A673 (cell line): ENCODE measurements around the gene XG. TPM values are rescaled to one million over a fixed set of nuclear protein-coding genes. Genes with fewer than 3 reads are reported as not detected.
"Not testable (repeated sequence)": the region's sequence is repeated elsewhere in the genome, so short reads cannot be mapped to it uniquely, and the experiment has no call there.

Experiments
- BruUV-seq: library from RNA; stranded (reverse); fragments of 400-500 nt; replicated peaks from 2 replicates; lab custom pipeline; 2021; lab: Mats Ljungman, UMichigan
- CTCF ChIA-PET: fragments of 300-600 bp; sonication (Branson Sonifier 250); formaldehyde crosslinking; loops from one replicate; lab custom pipeline; 2022; ENCODE audit warnings: antibody characterized with exemption; lab: Charles Lee
- POLR2A ChIA-PET: fragments of 300-600 bp; sonication (Branson Sonifier 250); formaldehyde crosslinking; loops from one replicate; lab custom pipeline; 2022; ENCODE audit warnings: antibody characterized with exemption; ENCODE audit not compliant: low non-redundant PET; lab: Charles Lee
- DNase-seq: peaks from one replicate; pipeline ENCODE4 v3.0.0-alpha.2; 2015; ENCODE audit warnings: low spot score
- H3K27ac ChIP-seq: fragments of 200-600 bp; sonication (generic); 2 replicates; pipeline ENCODE4 v1.5.1; 2016; ENCODE audit warnings: mixed run types, low read depth, mild to moderate bottlenecking, mixed read lengths, antibody characterized with exemption, low read length; ENCODE audit not compliant: poor library complexity, severe bottlenecking
- H3K27me3 ChIP-seq: fragments of 200-600 bp; sonication (generic); replicated peaks from 2 replicates; pipeline ENCODE4 v1.6.1; 2017; ENCODE audit warnings: mixed run types, low read depth, mild to moderate bottlenecking, mixed read lengths, antibody characterized with exemption, low read length; ENCODE audit not compliant: insufficient read depth, poor library complexity
- H3K36me3 ChIP-seq: fragments of 200-600 bp; sonication (generic); 2 replicates; pipeline ENCODE4 v1.6.1; 2016; ENCODE audit warnings: mixed run types, mild to moderate bottlenecking, mixed read lengths, antibody characterized with exemption, low read length; ENCODE audit not compliant: insufficient read depth, poor library complexity, severe bottlenecking
- H3K4me1 ChIP-seq: fragments of 200-600 bp; sonication (generic); 2 replicates; pipeline ENCODE4 v1.6.1; 2017; ENCODE audit warnings: mixed run types, mild to moderate bottlenecking, mixed read lengths, antibody characterized with exemption, low read length; ENCODE audit not compliant: insufficient read depth, poor library complexity, severe bottlenecking
- H3K4me3 ChIP-seq: fragments of 200-600 bp; sonication (generic); 2 replicates; pipeline ENCODE4 v1.5.1; 2016; ENCODE audit warnings: low read depth, mixed run types, mild to moderate bottlenecking, mixed read lengths, low read length; ENCODE audit not compliant: poor library complexity, severe bottlenecking
- H3K9me3 ChIP-seq: fragments of 200-600 bp; sonication (generic); 2 replicates; pipeline ENCODE4 v1.6.1; 2016; ENCODE audit warnings: mixed run types, low read depth, mild to moderate bottlenecking, mixed read lengths, antibody characterized with exemption, low read length; ENCODE audit not compliant: poor library complexity, severe bottlenecking
- EZH2 ChIP-seq: fragments of 200-600 bp; sonication (generic); IDR thresholded peaks from 2 replicates; pipeline ENCODE4 v1.6.1; 2017; ENCODE audit warnings: borderline replicate concordance, low read depth, mild to moderate bottlenecking, mixed read lengths, antibody characterized with exemption, low read length; ENCODE audit not compliant: poor library complexity, severe bottlenecking
- intact Hi-C: fragments of 100-400 bp; cut with micrococcal nuclease; formaldehyde crosslinking; loops from one replicate; pipeline ENCODE4 v1.10.0; 2022; ENCODE audit not compliant: unreplicated experiment
- total RNA-seq: library from RNA; stranded (reverse); gene quantifications from 2 replicates; pipeline ENCODE4 v1.2.3, GENCODE V29; 2021
- TF ChIP-seq, protein P1 (sequence below): fragments of 300-800, 200-600 bp; sonication (generic); conservative IDR thresholded peaks from 2 replicates; pipeline ENCODE4 v1.5.1; 2017; ENCODE audit warnings: low read depth, mild to moderate bottlenecking, antibody characterized with exemption, low read length, moderate library complexity, mixed read lengths

The XG gene
- total RNA-seq, 1 experiment from 2014 or later = 7.5 TPM

DNA sequence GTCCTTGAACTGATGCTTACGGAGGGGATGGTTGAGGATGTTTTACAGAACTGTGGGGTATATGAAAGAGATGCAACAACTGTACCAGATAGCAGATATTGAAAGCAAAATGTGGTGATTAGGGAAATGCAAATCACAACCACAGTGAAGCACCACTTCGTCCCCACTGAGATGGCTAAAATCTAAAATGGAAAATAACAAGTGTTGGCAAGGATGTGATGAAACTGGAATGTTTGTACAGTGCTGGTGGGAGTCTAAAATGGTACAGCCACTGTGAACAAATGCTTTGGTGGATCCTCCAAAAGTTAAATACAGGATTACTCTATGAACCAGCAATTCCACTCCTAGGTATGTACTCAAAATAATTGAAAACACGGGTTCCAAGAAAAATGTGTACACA is 22.9 kb downstream of the XG start:
- Histone ChIP-seq H3K4me3 (no peak overlapping the region), H3K9me3 (peaks cover 7% of the 10 kb centered on the region), H3K27me3 (no peaks in the 10 kb centered on the region), H3K4me1 (no peaks in the 10 kb centered on the region), H3K36me3 (no peaks in the 10 kb centered on the region), H3K27ac (no peak overlapping the region)
- POLR2A ChIA-PET = no interaction called here
- DNase-seq = no peak
- TF ChIP-seq, protein P1, sequence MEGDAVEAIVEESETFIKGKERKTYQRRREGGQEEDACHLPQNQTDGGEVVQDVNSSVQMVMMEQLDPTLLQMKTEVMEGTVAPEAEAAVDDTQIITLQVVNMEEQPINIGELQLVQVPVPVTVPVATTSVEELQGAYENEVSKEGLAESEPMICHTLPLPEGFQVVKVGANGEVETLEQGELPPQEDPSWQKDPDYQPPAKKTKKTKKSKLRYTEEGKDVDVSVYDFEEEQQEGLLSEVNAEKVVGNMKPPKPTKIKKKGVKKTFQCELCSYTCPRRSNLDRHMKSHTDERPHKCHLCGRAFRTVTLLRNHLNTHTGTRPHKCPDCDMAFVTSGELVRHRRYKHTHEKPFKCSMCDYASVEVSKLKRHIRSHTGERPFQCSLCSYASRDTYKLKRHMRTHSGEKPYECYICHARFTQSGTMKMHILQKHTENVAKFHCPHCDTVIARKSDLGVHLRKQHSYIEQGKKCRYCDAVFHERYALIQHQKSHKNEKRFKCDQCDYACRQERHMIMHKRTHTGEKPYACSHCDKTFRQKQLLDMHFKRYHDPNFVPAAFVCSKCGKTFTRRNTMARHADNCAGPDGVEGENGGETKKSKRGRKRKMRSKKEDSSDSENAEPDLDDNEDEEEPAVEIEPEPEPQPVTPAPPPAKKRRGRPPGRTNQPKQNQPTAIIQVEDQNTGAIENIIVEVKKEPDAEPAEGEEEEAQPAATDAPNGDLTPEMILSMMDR = no peak
- no peak for TF ChIP-seq EZH2
- intact Hi-C loops = no loop called here
- no TSS peak for BruUV-seq
- CTCF ChIA-PET = no interaction called here

DNA sequence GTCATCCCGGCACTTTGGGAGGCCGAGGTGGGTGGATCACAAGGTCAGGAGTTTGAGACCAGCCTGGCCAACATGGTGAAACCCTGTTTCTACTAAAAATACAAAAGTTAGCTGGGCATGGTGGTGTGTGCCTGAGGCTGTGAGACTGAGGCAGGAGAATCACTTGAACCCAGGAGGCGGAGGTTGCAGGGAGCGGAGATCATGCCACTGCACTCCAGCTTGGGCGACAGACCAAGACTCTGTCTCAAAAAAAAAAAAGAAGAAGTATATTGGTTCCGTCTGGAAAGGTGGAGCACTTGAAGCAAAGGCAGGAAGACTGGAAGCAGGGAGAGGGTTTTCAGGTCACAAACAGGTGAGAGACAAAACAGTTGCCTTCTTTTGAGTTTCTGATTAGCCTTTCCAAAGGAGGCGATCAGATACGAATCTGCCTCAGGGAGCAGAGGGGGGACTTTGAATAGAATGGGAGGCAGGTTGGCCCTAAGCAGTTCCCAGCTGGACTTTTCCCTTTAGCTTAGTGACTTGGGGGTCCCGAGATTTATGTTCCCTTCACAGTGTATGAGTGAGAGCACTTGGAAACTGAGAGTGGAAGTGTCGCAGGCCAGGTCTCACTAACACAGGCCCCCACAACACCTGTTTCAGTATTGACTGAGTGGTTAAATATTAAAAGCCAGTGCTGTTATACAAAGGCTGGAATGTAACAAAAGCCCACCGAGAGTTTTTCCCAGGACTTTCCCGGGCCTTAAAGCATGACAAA is 28.8 kb downstream of the XG start:
- POLR2A ChIA-PET, BruUV-seq, H3K36me3 ChIP-seq, CTCF ChIA-PET, H3K9me3 ChIP-seq, H3K27ac ChIP-seq, DNase-seq, H3K4me1 ChIP-seq, H3K4me3 ChIP-seq, intact Hi-C loops, H3K27me3 ChIP-seq: not testable (repeated sequence)

DNA sequence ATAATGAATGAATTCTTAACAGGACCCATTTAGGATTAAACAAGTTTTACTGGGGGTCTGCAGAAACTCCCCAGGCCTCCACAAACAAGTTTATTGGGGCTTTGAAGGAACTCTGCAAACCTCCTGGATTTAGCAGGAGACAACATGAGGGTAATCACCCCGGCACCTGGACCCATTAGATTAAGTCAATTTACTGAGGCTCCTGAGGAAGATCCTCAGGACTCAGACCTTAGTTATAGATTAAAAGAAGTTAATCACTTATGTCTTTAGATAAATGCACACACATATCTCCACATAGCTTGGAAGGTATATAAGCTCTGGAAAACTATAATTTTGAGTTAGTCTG is 29.4 kb downstream of the XG start:
- CTCF ChIA-PET = no interaction called here
- no peak overlapping the region for H3K4me3 ChIP-seq
- TF ChIP-seq EZH2 = no peak
- TF ChIP-seq, protein P1 = no peak
- no peaks in the 10 kb centered on the region for H3K27me3 ChIP-seq
- no TSS peak for BruUV-seq
- H3K27ac ChIP-seq = no peak overlapping the region
- H3K4me1 ChIP-seq = peaks cover 8% of the 10 kb centered on the region
- H3K9me3 ChIP-seq = no peaks in the 10 kb centered on the region
- no peak for DNase-seq
- no peaks in the 10 kb centered on the region for H3K36me3 ChIP-seq
- POLR2A ChIA-PET = no interaction called here
- intact Hi-C loops = no loop called here

DNA sequence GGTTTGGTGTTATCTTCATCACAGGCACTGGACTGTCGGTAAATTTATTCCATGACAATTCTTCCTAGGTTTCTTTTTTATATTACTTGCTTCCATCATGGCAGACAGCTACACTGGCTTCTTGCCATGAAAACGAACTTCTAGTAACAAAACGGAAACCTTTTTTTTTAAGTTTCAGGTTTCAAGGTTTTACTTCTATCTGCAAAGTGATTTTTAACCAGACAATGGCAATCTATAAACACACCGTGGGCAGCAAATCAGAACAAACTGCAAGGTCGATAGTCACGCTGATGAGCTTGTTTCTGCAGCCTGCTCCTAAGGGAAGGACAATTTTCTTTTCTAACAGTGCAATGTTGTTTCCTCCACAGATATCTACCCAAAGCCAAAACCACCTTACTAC is 29.9 kb downstream of the XG start:
- intact Hi-C loops = no loop called here
- CTCF ChIA-PET = no interaction called here
- BruUV-seq = no TSS peak

More for the DNA sequence above, 29.9 kb downstream of the XG start:
- no peak overlapping the region for H3K27ac ChIP-seq
- POLR2A ChIA-PET = no interaction called here
- no peaks in the 10 kb centered on the region for H3K9me3 ChIP-seq
- no peaks in the 10 kb centered on the region for H3K27me3 ChIP-seq
- no peak for DNase-seq
- no peak overlapping the region for H3K4me3 ChIP-seq
- peaks cover 8% of the 10 kb centered on the region for H3K4me1 ChIP-seq
- H3K36me3 ChIP-seq = no peaks in the 10 kb centered on the region
- TF ChIP-seq, protein P1 = no peak
- no peak for TF ChIP-seq EZH2
